T-helper 1 cell treated with Interleukin-12 subunit alpha and Interleukin-12 subunit beta and Interleukin-4 antibody, amounts not matched to agents 30 μg/mL and 1 μg/mL, for 36 hours (primary cell): ENCODE measurements around the gene SLC25A25.

ENCODE experiments used
- H3K27ac Mint-ChIP-seq: one replicate; pipeline ENCODE4 v1.8.0; 2021; ENCODE audit warnings: mild to moderate bottlenecking, mixed read lengths
- H3K27me3 Mint-ChIP-seq: one replicate; pipeline ENCODE4 v1.8.0; 2021; ENCODE audit warnings: low read depth, mixed read lengths
- H3K36me3 Mint-ChIP-seq: one replicate; pipeline ENCODE4 v1.8.0; 2021; ENCODE audit warnings: low read depth, mixed read lengths
- H3K4me1 Mint-ChIP-seq: one replicate; pipeline ENCODE4 v1.8.0; 2021; ENCODE audit warnings: low read depth, mixed read lengths
- H3K4me3 Mint-ChIP-seq: one replicate; pipeline ENCODE4 v1.8.0; 2021; ENCODE audit warnings: mild to moderate bottlenecking, moderate library complexity, mixed read lengths
- H3K9me3 Mint-ChIP-seq: one replicate; pipeline ENCODE4 v1.8.0; 2021; ENCODE audit warnings: mixed read lengths

Gene SLC25A25

GRCh38 chr9:128116104-128117083 is 48.4 kb downstream of the SLC25A25 start:
- H3K27ac Mint-ChIP-seq: no peak overlapping the region
- no peaks in the 10 kb centered on the region for H3K27me3 Mint-ChIP-seq
- no peaks in the 10 kb centered on the region for H3K9me3 Mint-ChIP-seq
- H3K36me3 Mint-ChIP-seq: peaks cover 9% of the 10 kb centered on the region
- H3K4me3 Mint-ChIP-seq: no peak overlapping the region
- H3K4me1 Mint-ChIP-seq: peaks cover 7% of the 10 kb centered on the region

DNA sequence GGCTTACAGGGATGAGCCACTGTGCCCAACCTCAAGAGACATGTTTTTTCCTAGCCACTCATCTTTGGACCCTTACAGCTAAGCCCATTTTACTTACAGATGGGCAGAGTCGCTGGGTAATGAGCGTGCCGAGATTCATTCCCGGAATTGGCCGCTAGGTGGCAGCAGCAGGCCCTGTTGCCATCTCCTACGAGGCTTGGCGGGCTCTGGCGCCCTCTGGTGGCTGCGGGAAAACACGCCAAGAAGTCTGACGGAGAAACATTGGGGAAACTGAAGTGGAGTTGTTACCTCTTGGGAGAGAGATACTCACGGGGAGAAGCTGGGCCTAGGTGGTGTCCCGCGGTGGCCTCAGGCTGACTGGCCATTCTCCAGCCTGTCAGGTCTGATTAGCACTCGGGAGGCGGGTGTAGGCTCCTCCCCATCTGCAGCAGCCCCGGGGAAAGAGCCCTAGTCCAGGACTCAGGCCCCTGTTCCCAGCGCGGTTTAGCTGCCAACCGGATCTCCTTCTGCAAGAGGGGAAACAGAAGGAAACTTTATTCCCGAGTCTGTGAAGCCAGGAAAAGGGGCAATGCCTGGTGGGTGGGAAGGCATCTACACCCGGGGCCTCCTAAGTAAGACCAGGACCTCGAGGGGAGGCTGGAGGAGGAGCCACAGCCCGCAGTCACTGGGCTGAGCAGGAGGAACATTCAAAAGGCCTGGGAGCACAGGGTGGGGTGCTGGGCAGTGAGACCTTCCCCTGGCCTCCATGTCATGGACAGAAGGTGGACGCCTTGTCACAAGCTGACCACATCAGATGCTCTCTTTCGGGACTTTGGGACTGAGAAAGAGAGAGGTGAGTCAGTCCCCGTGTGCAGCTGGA is 49.8 kb downstream of the SLC25A25 start:
- H3K4me3 Mint-ChIP-seq: no peak overlapping the region

GRCh38 chr9:128118472-128118857 is 50.4 kb downstream of the SLC25A25 start:
- H3K36me3 Mint-ChIP-seq: peaks cover 4% of the 10 kb centered on the region

More for the DNA sequence above, 49.8 kb downstream of the SLC25A25 start:
- Mint-ChIP-seq H3K27ac (peak overlapping the region; percentile 75), H3K36me3 (peaks cover 6% of the 10 kb centered on the region), H3K9me3 (no peaks in the 10 kb centered on the region), H3K4me1 (peaks cover 7% of the 10 kb centered on the region), H3K27me3 (no peaks in the 10 kb centered on the region)

GRCh38 chr9:128118971-128119665 is 51.1 kb downstream of the SLC25A25 start:
- Mint-ChIP-seq H3K4me1 (peaks cover 7% of the 10 kb centered on the region), H3K36me3 (peaks cover 3% of the 10 kb centered on the region), H3K27me3 (no peaks in the 10 kb centered on the region), H3K27ac (no peak overlapping the region), H3K9me3 (no peaks in the 10 kb centered on the region), H3K4me3 (no peak overlapping the region)

More at GRCh38 chr9:128118472-128118857, 50.4 kb downstream of the SLC25A25 start:
- Mint-ChIP-seq H3K4me3 (no peak overlapping the region), H3K27ac (no peak overlapping the region), H3K9me3 (no peaks in the 10 kb centered on the region), H3K27me3 (no peaks in the 10 kb centered on the region), H3K4me1 (peaks cover 7% of the 10 kb centered on the region)

GRCh38 chr9:128120061-128120740 is 52.2 kb downstream of the SLC25A25 start:
- no peaks in the 10 kb centered on the region for H3K27me3 Mint-ChIP-seq
- no peaks in the 10 kb centered on the region for H3K9me3 Mint-ChIP-seq
- no peak overlapping the region for H3K4me3 Mint-ChIP-seq
- no peak overlapping the region for H3K27ac Mint-ChIP-seq
- H3K36me3 Mint-ChIP-seq: peaks cover 3% of the 10 kb centered on the region
- peaks cover 12% of the 10 kb centered on the region for H3K4me1 Mint-ChIP-seq

GRCh38 chr9:128120741-128121465 is 52.9 kb downstream of the SLC25A25 start:
- Mint-ChIP-seq H3K4me3 (no peak overlapping the region), H3K9me3 (no peaks in the 10 kb centered on the region), H3K27me3 (no peaks in the 10 kb centered on the region), H3K4me1 (peaks cover 17% of the 10 kb centered on the region), H3K27ac (no peak overlapping the region), H3K36me3 (peaks cover 3% of the 10 kb centered on the region)

DNA sequence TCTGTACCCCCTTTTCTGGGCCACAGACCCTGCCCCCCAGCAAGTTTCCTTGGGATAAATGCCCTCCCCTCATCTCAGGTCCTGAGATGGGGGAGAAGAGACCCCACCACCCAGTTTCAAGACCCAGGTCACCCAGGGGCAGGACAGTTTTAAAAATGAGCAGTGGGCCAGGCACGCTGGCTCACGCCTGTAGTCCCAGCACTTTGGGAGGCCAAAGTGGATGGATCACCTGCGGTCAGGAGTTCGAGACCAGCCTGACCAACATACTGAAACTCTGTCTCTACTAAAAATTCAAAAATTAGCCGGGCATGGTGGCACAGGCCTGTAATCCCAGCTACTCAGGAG is 53.4 kb downstream of the SLC25A25 start:
- H3K27me3 Mint-ChIP-seq: no peaks in the 10 kb centered on the region
- peaks cover 21% of the 10 kb centered on the region for H3K4me1 Mint-ChIP-seq
- peaks cover 3% of the 10 kb centered on the region for H3K36me3 Mint-ChIP-seq
- no peak overlapping the region for H3K27ac Mint-ChIP-seq
- no peaks in the 10 kb centered on the region for H3K9me3 Mint-ChIP-seq
- H3K4me3 Mint-ChIP-seq: no peak overlapping the region

- Mint-ChIP-seq H3K27me3 (no peaks in the 10 kb centered on the region), H3K4me1 (peaks cover 23% of the 10 kb centered on the region), H3K27ac (no peak overlapping the region), H3K4me3 (no peak overlapping the region), H3K36me3 (peaks cover 3% of the 10 kb centered on the region), H3K9me3 (no peaks in the 10 kb centered on the region)
Measured at GRCh38 chr9:128121924-128122808, 54.1 kb downstream of the SLC25A25 start.

- Mint-ChIP-seq H3K4me3 (no peak overlapping the region), H3K27ac (no peak overlapping the region), H3K27me3 (no peaks in the 10 kb centered on the region), H3K4me1 (peaks cover 19% of the 10 kb centered on the region), H3K36me3 (no peaks in the 10 kb centered on the region), H3K9me3 (no peaks in the 10 kb centered on the region)
Measured at GRCh38 chr9:128122809-128123175, 54.8 kb downstream of the SLC25A25 start.

- Mint-ChIP-seq H3K4me3 (no peak overlapping the region), H3K27ac (no peak overlapping the region), H3K4me1 (peaks cover 19% of the 10 kb centered on the region), H3K9me3 (no peaks in the 10 kb centered on the region), H3K27me3 (no peaks in the 10 kb centered on the region), H3K36me3 (no peaks in the 10 kb centered on the region)
Measured at GRCh38 chr9:128123451-128124080, 55.5 kb downstream of the SLC25A25 start.

DNA sequence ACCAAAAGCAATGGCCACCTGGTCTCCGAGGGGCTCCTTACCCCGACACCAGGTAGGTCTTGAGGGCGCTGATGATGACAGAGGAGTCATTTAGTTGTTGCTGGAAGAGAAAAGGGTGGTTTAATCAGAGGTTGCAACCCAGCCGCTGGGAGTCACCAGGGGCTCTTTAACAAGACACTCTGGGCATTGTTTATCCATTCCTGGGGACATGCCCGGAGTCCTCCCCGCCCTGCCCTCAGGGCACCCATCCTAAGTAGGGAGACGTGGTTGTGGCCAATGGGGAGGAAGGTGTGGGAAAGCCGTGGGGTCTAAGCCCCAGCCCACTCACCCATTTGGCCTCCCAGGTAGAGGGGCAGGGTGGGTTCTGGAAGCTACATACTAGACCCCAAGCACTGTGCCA is 56.4 kb downstream of the SLC25A25 start:
- Mint-ChIP-seq H3K4me3 (no peak overlapping the region), H3K27me3 (no peaks in the 10 kb centered on the region), H3K9me3 (no peaks in the 10 kb centered on the region), H3K36me3 (no peaks in the 10 kb centered on the region), H3K27ac (no peak overlapping the region), H3K4me1 (peaks cover 25% of the 10 kb centered on the region)

DNA sequence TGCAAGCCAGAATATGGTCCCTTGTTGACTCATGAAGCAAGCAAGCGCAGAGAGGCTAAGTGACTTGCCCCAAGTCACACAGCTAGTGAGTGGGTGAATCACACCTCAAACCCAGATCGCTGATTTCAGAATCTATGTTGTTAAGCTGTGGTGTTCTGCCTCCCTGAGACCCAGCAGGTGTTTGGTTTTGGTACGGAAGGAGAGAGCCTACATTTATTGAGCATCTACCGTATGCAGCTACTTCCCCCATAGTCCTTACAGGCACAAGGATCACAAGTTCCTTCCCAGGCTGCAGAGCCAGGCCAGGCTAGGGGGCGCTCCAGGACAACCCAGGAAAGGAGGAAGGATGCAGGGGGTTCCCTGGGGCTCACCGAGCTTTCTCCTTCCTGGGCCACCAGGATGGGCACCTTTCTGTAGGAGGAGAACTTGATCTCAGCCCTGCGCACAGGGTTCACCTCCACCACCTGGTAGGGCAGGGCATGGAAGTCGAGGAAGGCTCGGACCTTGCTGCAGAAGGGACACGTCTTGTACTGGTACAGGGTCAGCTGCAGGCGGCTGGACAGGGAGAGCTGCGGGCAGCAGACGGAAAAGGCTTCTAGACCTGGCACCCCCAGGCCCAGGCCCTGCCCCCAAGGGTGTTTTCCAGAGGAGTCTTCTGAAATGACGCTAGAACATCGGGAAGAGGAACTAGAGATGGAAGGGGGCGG is 57.0 kb downstream of the SLC25A25 start:
- Mint-ChIP-seq H3K4me1 (peaks cover 26% of the 10 kb centered on the region), H3K27ac (peak overlapping the region; percentile 49), H3K4me3 (peak overlapping the region; percentile 31), H3K27me3 (no peaks in the 10 kb centered on the region), H3K36me3 (no peaks in the 10 kb centered on the region), H3K9me3 (no peaks in the 10 kb centered on the region)
